Heart left ventricle (tissue), 16 donors: ENCODE data around the gene KLF5. TPM values are rescaled to one million over a fixed set of nuclear protein-coding genes. Genes with fewer than 3 reads are reported as not detected.

Experiments used
- ATAC-seq, 4 donors: fragments of 200-7000 bp; cut with Tn5 transposase; one replicate each; pipeline ENCODE4 v1.9.1; 2020 to 2022; ENCODE audit warnings: moderate library complexity in 4 of 4, mild to moderate bottlenecking in 3 of 4, moderate number of reproducible peaks in 1 of 4
- DNase-seq, 5 donors: peaks; one replicate each; pipeline ENCODE4 v3.0.0-alpha.2; 2020
- H3K27ac ChIP-seq, 12 donors: fragments of 200-600 bp; sonication (generic) in 4 of 12; one replicate each; pipeline versions ENCODE4 v1.5.0 to v1.8.0; 2016 to 2022; ENCODE audit warnings: mild to moderate bottlenecking in 2 of 12
- H3K27me3 ChIP-seq, 9 donors: fragments of 200-600 bp; sonication (generic) in 2 of 9; one replicate each; pipeline versions ENCODE4 v1.5.1 to v1.8.0; 2016 to 2022; ENCODE audit warnings: mild to moderate bottlenecking in 3 of 9
- H3K36me3 ChIP-seq, 9 donors: fragments of 200-600 bp; sonication (generic) in 2 of 9; one replicate each; pipeline versions ENCODE4 v1.5.0 to v1.8.0; 2018 to 2022; ENCODE audit warnings: mild to moderate bottlenecking in 2 of 9
- H3K4me1 ChIP-seq, 12 donors: fragments of 200-600 bp; sonication (generic) in 4 of 12; one replicate each; pipeline versions ENCODE4 v1.5.0 to v1.8.0; 2016 to 2022; ENCODE audit warnings: mild to moderate bottlenecking in 3 of 12
- H3K4me3 ChIP-seq, 12 donors: fragments of 200-600 bp; sonication (generic) in 4 of 12; one replicate each; pipeline versions ENCODE4 v1.5.0 to v1.8.0; 2017 to 2022; ENCODE audit warnings: mild to moderate bottlenecking in 9 of 12, moderate library complexity in 4 of 12
- H3K9me3 ChIP-seq, 12 donors: fragments of 200-600 bp; sonication (generic) in 4 of 12; one replicate each; pipeline versions ENCODE4 v1.5.0 to v1.8.0; 2016 to 2022; ENCODE audit warnings: mild to moderate bottlenecking in 1 of 12
- POLR2A ChIP-seq, 2 donors: fragments of 450-650 bp; IDR thresholded peaks; one replicate each; pipeline ENCODE4 v1.6.1; 2017; ENCODE audit warnings: antibody characterized with exemption in 2 of 2, mild to moderate bottlenecking in 2 of 2, moderate library complexity in 2 of 2
- WGBS, 4 donors: extraction: QIAGEN DNeasy Blood & Tissue Kit in 2 of 4; methylation state at CpG; one replicate each; pipeline versions ENCODE4 v1.1.5 to v1.1.7; 2013 to 2018; 5-methylcytosine and 5-hydroxymethylcytosine counted together
- intact Hi-C, 10 donors: fragments of 100-400 bp; cut with DNase I; formaldehyde crosslinking; loops; one replicate each; pipeline versions ENCODE4 v1.11.1 to v1.14.2; 2022
- polyA plus RNA-seq, 2 donors: library from polyadenylated mRNA; stranded (reverse); fragments of 200-250 nt; gene quantifications; one replicate each; pipeline ENCODE4 v1.2.3, GENCODE V29; 2013
- total RNA-seq, 9 donors: library from RNA; depleted of rRNA in 2 of 9; stranded (reverse); fragments of >200 nt in 2 of 9; fragmentation: NEBNext Ultra II Directional in 3 of 9; extraction: Animal tissue kit (Norgen Biotek cat#: 25700) in 3 of 9; gene quantifications; one replicate each; pipeline versions ENCODE4 v1.1.0 to v1.2.4, GENCODE V29; 2016 to 2023
- TF ChIP-seq, protein P1 (sequence below), 12 donors: fragments of 200-600 bp; sonication (generic) in 4 of 12; IDR thresholded peaks; one replicate each; pipeline versions ENCODE4 v1.5.0 to v1.8.0; 2018 to 2022; ENCODE audit warnings: antibody characterized with exemption in 12 of 12, mild to moderate bottlenecking in 5 of 12
- donor health status: ischemic (EF 13 %, LVEDD 7.1; RV severe dilation, severe dysfunction).
- donor health status: healthy with polysubstance abuse.
- donor health status: DM: no; HTN: yes; CAD: no.
- donor health status: DM: no; HTN: no; CAD: no.
- donor health status: ischemic (EF 25% LVEDD 6.9; RV normal size, moderate dysfunction).
- donor health status: ischemic (EF 25% LVEDD 5.7; RV mildly dilated, moderate dysfunction).
- donor health status: healthy.
- donor health status: DM: yes; HTN: yes; CAD: no.
- donor health status: ischemic (EF 35%, LVEDD 5.7; RV mildly dilated, moderate dysfunction).
- donor health status: nonischemic (EF 11% LVEDD 7.7; RV severe dilation, severe dysfunction).
- donor health status: DM: yes; HTN: yes; CAD: no.
- donor health status: PGD.
- donor health status: ischemic (EF 29% LVEDD 5.4; RV normal size, mild dysfunction).
- donor health status: nonischemic (EF 23%, LVEDD 6.1; RV moderate dilation, normal function).

Gene KLF5
- total and polyA plus RNA-seq, 11 donors, result 0.64 to 6.9 (median 2.6) TPM

DNA sequence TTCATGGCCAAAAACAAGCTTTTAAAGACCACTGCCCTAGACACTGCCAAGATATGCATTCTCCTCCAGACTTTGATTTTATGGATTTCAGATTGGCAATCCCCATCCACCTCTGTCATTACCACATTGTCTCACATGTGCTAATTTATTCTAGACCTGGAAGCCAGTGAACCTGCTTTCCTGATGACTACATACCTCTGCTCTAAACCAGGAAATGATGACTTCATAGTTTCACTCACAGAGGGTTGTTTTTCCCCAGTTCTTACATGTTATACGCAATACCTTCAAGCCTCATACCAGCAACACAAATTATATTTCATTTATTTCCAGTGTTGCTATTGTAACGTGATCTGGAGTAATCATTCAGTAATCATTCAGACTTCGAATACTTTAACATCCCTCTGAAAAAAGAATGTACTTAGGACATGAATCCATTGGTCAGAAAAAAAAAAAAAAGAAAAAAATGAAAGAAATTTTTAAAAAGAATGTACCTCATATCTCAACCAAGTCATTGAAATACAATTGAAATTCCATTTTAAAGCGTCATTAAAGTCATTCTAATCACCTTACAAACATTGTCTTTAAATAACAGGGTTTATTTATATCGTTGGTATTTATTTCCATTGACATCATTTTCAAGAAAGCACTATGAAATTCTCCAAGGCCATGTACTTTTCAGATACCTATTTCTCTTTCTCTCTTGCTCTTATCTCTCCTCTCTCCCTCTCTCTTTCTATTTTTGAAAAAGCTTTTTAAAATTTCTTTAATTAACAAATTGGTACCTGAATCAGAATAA lies 33.4 kb upstream of the KLF5 start:
- ATAC-seq (peak in 1 of 4 donors; percentile 51), DNase-seq (no peak)
- 69 to 75% (median 72%) methylated on average over 5 of the region's 5 CpGs for WGBS, 4 donors
- no peak overlapping the region for H3K4me3 ChIP-seq
- H3K27me3 ChIP-seq, result no peaks in the 10 kb centered on the region
- intact Hi-C loops, result no loop called here
- peaks cover 0 to 2% (median 0%) of the 10 kb centered on the region in 12 donors for H3K4me1 ChIP-seq
- TF ChIP-seq POLR2A (IDR thresholded peaks at IDR 0.05), result no peak
- TF ChIP-seq, protein P1, sequence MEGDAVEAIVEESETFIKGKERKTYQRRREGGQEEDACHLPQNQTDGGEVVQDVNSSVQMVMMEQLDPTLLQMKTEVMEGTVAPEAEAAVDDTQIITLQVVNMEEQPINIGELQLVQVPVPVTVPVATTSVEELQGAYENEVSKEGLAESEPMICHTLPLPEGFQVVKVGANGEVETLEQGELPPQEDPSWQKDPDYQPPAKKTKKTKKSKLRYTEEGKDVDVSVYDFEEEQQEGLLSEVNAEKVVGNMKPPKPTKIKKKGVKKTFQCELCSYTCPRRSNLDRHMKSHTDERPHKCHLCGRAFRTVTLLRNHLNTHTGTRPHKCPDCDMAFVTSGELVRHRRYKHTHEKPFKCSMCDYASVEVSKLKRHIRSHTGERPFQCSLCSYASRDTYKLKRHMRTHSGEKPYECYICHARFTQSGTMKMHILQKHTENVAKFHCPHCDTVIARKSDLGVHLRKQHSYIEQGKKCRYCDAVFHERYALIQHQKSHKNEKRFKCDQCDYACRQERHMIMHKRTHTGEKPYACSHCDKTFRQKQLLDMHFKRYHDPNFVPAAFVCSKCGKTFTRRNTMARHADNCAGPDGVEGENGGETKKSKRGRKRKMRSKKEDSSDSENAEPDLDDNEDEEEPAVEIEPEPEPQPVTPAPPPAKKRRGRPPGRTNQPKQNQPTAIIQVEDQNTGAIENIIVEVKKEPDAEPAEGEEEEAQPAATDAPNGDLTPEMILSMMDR (IDR thresholded peaks at IDR 0.05), result no peak
- peaks cover 0 to 1% (median 0%) of the 10 kb centered on the region in 9 donors for H3K36me3 ChIP-seq
- H3K9me3 ChIP-seq, result no peaks in the 10 kb centered on the region
- H3K27ac ChIP-seq, result no peak overlapping the region

DNA sequence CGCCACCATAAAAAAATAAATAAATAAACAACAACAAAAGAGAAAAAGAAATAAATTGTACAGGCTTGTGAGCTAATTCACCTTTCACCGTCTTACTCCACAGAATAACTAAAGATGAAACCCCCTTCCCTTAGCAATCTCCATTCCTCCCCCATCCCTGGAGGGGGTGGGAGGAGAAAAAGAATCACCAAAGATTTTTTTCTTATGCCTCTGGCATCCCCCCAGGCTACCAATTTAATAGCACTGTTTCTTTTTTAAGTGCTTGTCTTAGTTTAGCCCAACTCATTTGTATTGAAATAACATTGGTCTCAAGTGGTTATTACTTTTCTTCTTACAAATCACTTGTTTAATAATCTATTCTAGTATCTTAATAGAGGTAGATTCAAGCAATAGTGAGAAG lies 23.9 kb upstream of the KLF5 start:
- DNase-seq, result no peak
- 87 to 96% (median 93%) methylated on average over 2 of the region's 2 CpGs for WGBS, 4 donors
- intact Hi-C loops, result no loop called here
- no peak for TF ChIP-seq POLR2A (IDR thresholded peaks at IDR 0.05)
- TF ChIP-seq, protein P1 (IDR thresholded peaks at IDR 0.05), result no peak
- no peaks in the 10 kb centered on the region for H3K36me3 ChIP-seq
- H3K27ac ChIP-seq, result no peak overlapping the region
- no peak for ATAC-seq
- no peaks in the 10 kb centered on the region for H3K27me3 ChIP-seq
- H3K4me3 ChIP-seq, result no peak overlapping the region
- no peaks in the 10 kb centered on the region for H3K4me1 ChIP-seq
- no peaks in the 10 kb centered on the region for H3K9me3 ChIP-seq

DNA sequence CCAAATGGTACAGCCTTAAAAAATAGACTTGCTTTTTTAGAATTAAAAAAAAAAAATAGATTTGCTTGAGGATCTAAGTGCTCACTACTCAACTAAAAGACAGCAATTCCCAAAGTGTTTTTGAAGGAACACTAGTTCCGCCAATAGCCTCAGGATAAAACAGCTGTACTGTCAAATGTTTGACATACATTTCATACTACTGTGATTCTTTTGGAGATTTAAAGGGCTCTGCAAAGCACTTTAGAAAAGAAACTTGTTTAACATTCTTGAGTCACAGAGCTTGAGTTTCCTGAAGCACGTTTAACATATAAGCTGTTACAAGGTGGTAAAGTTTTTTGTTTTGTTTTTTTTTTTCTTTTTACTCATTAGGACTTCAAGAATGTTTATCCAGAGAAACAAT lies 23.1 kb upstream of the KLF5 start:
- Histone ChIP-seq H3K27me3 (no peaks in the 10 kb centered on the region), H3K4me1 (no peaks in the 10 kb centered on the region), H3K9me3 (no peaks in the 10 kb centered on the region), H3K36me3 (no peaks in the 10 kb centered on the region), H3K4me3 (no peak overlapping the region), H3K27ac (no peak overlapping the region)
- TF ChIP-seq, protein P1 (IDR thresholded peaks at IDR 0.05), result no peak
- TF ChIP-seq POLR2A (IDR thresholded peaks at IDR 0.05), result no peak
- intact Hi-C loops, result no loop called here
- WGBS, 4 donors, result 62 to 78% (median 67%) methylated on average over 2 of the region's 2 CpGs
- ATAC-seq (no peak), DNase-seq (no peak)

DNA sequence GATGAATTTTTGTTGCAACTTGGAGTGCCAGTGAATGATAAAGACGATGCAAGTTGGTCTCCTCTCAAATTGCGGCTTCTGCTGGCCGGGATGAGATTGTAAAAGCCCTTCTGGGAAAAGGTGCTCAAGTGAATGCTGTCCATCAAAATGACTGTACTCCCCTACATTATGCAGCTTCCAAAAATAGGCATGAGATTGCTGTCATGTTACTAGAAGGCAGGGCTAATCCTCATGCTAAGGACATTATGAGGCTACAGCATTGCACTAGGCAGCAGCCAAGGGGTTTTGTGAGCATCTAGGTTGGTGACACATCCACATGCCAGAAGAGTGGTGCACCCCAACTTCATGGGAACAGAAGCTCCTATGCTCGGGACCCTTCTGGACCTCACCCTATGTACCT lies 22.2 kb upstream of the KLF5 start:
- H3K27me3 ChIP-seq, result no peaks in the 10 kb centered on the region
- H3K27ac ChIP-seq, result no peak overlapping the region
- 66 to 80% (median 70%) methylated on average over 4 of the region's 4 CpGs for WGBS, 4 donors
- ATAC-seq, result peak; percentile 30 to 63 (median 49)
- no peak for DNase-seq
- no peak for TF ChIP-seq POLR2A (IDR thresholded peaks at IDR 0.05)
- TF ChIP-seq, protein P1 (IDR thresholded peaks at IDR 0.05), result no peak
- no peaks in the 10 kb centered on the region for H3K4me1 ChIP-seq
- no peaks in the 10 kb centered on the region for H3K9me3 ChIP-seq
- no peaks in the 10 kb centered on the region for H3K36me3 ChIP-seq
- intact Hi-C loops, result no loop called here
- no peak overlapping the region for H3K4me3 ChIP-seq
